WTC11 (cell line): ENCODE results near the gene BMP5. TPM values are rescaled to one million over a fixed set of nuclear protein-coding genes. Genes with fewer than 3 reads are reported as not detected.

Experiments used
- ATAC-seq: fragments of 200-7000 bp; cut with Tn5 transposase; 2 replicates; pipeline ENCODE4 v1.10.0; 2021; ENCODE audit warnings: mild to moderate bottlenecking, moderate library complexity
- CTCF ChIA-PET: fragments of 300-600 bp; sonication (Branson Sonifier 250); formaldehyde crosslinking; loops from one replicate; lab custom pipeline; 2021; ENCODE audit warnings: antibody characterized with exemption; lab: Charles Lee
- POLR2A ChIA-PET: fragments of 350-600 bp; sonication (Branson Sonifier 250); formaldehyde crosslinking; loops from one replicate; lab custom pipeline; 2021; ENCODE audit warnings: antibody characterized with exemption; lab: Charles Lee
- DNase-seq: peaks from one replicate; pipeline ENCODE4 v3.0.0; 2021; ENCODE audit warnings: low spot score
- H3K27ac Mint-ChIP-seq: 2 replicates; pipeline ENCODE4 v1.8.0; 2021; ENCODE audit warnings: mixed read lengths
- H3K27me3 Mint-ChIP-seq: 2 replicates; pipeline ENCODE4 v1.8.0; 2021; ENCODE audit warnings: low read depth, mild to moderate bottlenecking, moderate library complexity, mixed read lengths
- H3K36me3 Mint-ChIP-seq: 2 replicates; pipeline ENCODE4 v1.8.0; 2021; ENCODE audit warnings: mixed read lengths
- H3K4me1 Mint-ChIP-seq: 2 replicates; pipeline ENCODE4 v1.8.0; 2022; ENCODE audit warnings: mixed read lengths
- H3K4me3 Mint-ChIP-seq: 2 replicates; pipeline ENCODE4 v1.8.0; 2021; ENCODE audit warnings: mild to moderate bottlenecking, moderate library complexity, mixed read lengths
- H3K9me3 Mint-ChIP-seq: 2 replicates; pipeline ENCODE4 v1.8.0; 2021; ENCODE audit warnings: mixed read lengths
- FOXJ3 ChIP-seq: sonication (generic); formaldehyde crosslinking; IDR thresholded peaks from 2 replicates; pipeline ENCODE4 v1.9.0; 2021; ENCODE audit warnings: missing genetic modification reagents, mild to moderate bottlenecking, borderline replicate concordance
- FOXK1 ChIP-seq: sonication (generic); formaldehyde crosslinking; IDR thresholded peaks from 2 replicates; pipeline ENCODE4 v1.8.0; 2022; ENCODE audit warnings: mild to moderate bottlenecking, moderate library complexity, missing genetic modification reagents
- HMGA2 ChIP-seq: fragments of 250-450 bp; sonication (Bioruptor Pico); IDR thresholded peaks from 2 replicates; pipeline ENCODE4 v1.4.0; 2021; ENCODE audit warnings: mild to moderate bottlenecking, moderate library complexity
- JAZF1 ChIP-seq: fragments of 250-450 bp; sonication (Bioruptor Pico); IDR thresholded peaks from 2 replicates; pipeline ENCODE4 v1.9.0; 2021; ENCODE audit warnings: moderate library complexity, mild to moderate bottlenecking, inconsistent platforms
- MXD4 ChIP-seq: fragments of 250-450 bp; sonication (Bioruptor Pico); IDR thresholded peaks from 2 replicates; pipeline ENCODE4 v1.8.0; 2021; ENCODE audit warnings: mild to moderate bottlenecking, moderate library complexity, borderline replicate concordance
- MYBL2 ChIP-seq: sonication (generic); formaldehyde crosslinking; IDR thresholded peaks from 2 replicates; pipeline ENCODE4 v1.8.1; 2023; ENCODE audit warnings: mild to moderate bottlenecking, moderate library complexity, missing genetic modification reagents
- NR2C2 ChIP-seq: sonication (generic); formaldehyde crosslinking; IDR thresholded peaks from 2 replicates; pipeline ENCODE4 v1.8.0; 2022; ENCODE audit warnings: mild to moderate bottlenecking, missing genetic modification reagents
- PRRX2 ChIP-seq: fragments of 250-450 bp; sonication (Bioruptor Pico); IDR thresholded peaks from 2 replicates; pipeline ENCODE4 v1.8.0; 2021; ENCODE audit warnings: mild to moderate bottlenecking
- RELA ChIP-seq: sonication (generic); formaldehyde crosslinking; IDR thresholded peaks from 2 replicates; pipeline ENCODE4 v1.8.1; 2022; ENCODE audit warnings: missing genetic modification reagents, mild to moderate bottlenecking, borderline replicate concordance
- RORB ChIP-seq: fragments of 250-450 bp; sonication (Bioruptor Pico); IDR thresholded peaks from 2 replicates; pipeline ENCODE4 v1.9.0; 2021; ENCODE audit warnings: mild to moderate bottlenecking
- SOX15 ChIP-seq: fragments of 250-450 bp; sonication (Bioruptor Pico); IDR thresholded peaks from 2 replicates; pipeline ENCODE4 v1.9.0; 2021; ENCODE audit warnings: mild to moderate bottlenecking
- SP1 ChIP-seq: sonication (generic); formaldehyde crosslinking; conservative IDR thresholded peaks from 2 replicates; pipeline ENCODE4 v1.8.1; 2022; ENCODE audit warnings: missing genetic modification reagents
- TEAD1 ChIP-seq: sonication (generic); formaldehyde crosslinking; IDR thresholded peaks from 2 replicates; pipeline ENCODE4 v1.8.0; 2022; ENCODE audit warnings: mild to moderate bottlenecking, missing genetic modification reagents
- TP53 ChIP-seq: sonication (generic); formaldehyde crosslinking; IDR thresholded peaks from 2 replicates; pipeline ENCODE4 v1.8.1; 2023; ENCODE audit warnings: mild to moderate bottlenecking, missing genetic modification reagents
- ZNF219 ChIP-seq: sonication (generic); formaldehyde crosslinking; IDR thresholded peaks from 2 replicates; pipeline ENCODE4 v1.8.0; 2023; ENCODE audit warnings: missing genetic modification reagents, mild to moderate bottlenecking, borderline replicate concordance
- ZNF232 ChIP-seq: sonication (generic); formaldehyde crosslinking; IDR thresholded peaks from 2 replicates; pipeline ENCODE4 v1.8.0; 2022; ENCODE audit warnings: mild to moderate bottlenecking, missing genetic modification reagents
- ZNF396 ChIP-seq: fragments of 250-450 bp; sonication (Bioruptor Pico); IDR thresholded peaks from 2 replicates; pipeline ENCODE4 v1.8.0; 2021; ENCODE audit warnings: mild to moderate bottlenecking, moderate library complexity, borderline replicate concordance
- total RNA-seq: library from RNA; stranded (reverse); gene quantifications from 3 replicates; pipeline ENCODE4 v1.2.3, GENCODE V29; 2021
- TF ChIP-seq, protein P1 (sequence below): fragments of 250-450 bp; sonication (Bioruptor Pico); IDR thresholded peaks from 2 replicates; pipeline ENCODE4 v2.1.2; 2022; ENCODE audit warnings: mild to moderate bottlenecking, moderate library complexity
- TF ChIP-seq, protein P2 (sequence below): sonication (generic); formaldehyde crosslinking; IDR thresholded peaks from 2 replicates; pipeline ENCODE4 v1.8.1; 2022; ENCODE audit warnings: low read depth, mild to moderate bottlenecking, moderate library complexity, missing genetic modification reagents, borderline replicate concordance
- TF ChIP-seq, protein P3 (sequence below): sonication (generic); formaldehyde crosslinking; IDR thresholded peaks from 2 replicates; pipeline ENCODE4 v1.8.1; 2022; ENCODE audit warnings: low read depth, missing genetic modification reagents, borderline replicate concordance
- TF ChIP-seq, protein P4 (sequence below): fragments of 250-450 bp; sonication (Bioruptor Pico); IDR thresholded peaks from 2 replicates; pipeline ENCODE4 v1.9.0; 2021; ENCODE audit warnings: moderate library complexity, mild to moderate bottlenecking, inconsistent platforms, borderline replicate concordance

The BMP5 gene
- total RNA-seq, 1 experiment from 2014 or later: not detected

DNA sequence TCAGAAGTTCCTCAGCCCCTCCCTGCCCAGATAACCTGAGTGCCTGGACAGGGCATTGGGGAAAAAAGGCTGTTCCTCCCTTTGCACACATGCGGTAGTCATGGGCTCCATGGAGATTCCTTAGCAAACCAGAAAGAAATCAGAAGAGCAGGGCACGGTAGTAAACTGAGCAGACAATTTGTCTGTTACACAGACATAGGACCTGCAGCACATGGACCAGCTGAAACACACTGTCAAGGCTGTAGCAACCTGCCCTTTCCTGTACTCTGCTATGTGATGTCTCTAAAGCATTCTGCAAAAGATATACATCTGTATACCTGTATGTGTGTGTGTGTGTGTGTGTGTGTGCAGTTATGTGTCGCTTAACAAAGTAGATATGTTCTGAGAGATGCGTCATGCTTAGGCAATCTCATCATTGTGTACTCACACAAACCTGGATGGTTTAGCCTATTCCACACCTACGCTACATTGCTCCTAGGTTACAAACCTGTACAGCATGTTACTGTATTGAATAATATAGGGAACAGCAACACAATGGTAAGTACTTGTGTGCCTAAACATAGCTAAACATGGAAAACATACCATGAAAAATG, 44.4 kb upstream of the BMP5 start (continued):
- TF ChIP-seq FOXJ3 (CRISPR knock-in tag) (no peak), FOXK1 (CRISPR knock-in tag) (no peak), ZNF232 (CRISPR knock-in tag) (no peak), PRRX2 (no peak), MXD4 (CRISPR knock-in tag) (no peak), MYBL2 (CRISPR knock-in tag) (no peak), JAZF1 (no peak)

DNA sequence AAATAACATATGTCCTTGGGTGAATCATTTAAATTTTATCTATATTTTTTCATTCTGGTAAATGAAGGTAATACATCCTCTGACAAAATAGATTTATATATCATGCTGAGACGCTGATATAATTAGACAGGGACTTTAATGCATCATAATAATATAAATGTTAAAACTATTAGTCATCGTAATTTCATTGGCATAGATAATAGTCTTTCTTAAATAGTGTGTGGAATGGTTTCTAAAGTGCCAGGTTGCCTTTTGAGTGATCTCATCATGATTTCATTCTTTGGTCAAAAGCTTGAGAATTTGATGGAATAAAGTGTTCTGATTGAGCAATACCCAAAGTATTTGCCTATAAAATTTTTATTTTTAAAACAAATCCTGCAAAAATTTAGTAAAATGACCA, 43.2 kb upstream of the BMP5 start:
- H3K27me3 Mint-ChIP-seq: no peaks in the 10 kb centered on the region
- H3K27ac Mint-ChIP-seq: no peak overlapping the region
- H3K4me1 Mint-ChIP-seq: peaks cover 6% of the 10 kb centered on the region
- CTCF ChIA-PET: no interaction called here
- ATAC-seq (no peak), DNase-seq (no peak)
- POLR2A ChIA-PET: no interaction called here
- TF ChIP-seq, protein P1, sequence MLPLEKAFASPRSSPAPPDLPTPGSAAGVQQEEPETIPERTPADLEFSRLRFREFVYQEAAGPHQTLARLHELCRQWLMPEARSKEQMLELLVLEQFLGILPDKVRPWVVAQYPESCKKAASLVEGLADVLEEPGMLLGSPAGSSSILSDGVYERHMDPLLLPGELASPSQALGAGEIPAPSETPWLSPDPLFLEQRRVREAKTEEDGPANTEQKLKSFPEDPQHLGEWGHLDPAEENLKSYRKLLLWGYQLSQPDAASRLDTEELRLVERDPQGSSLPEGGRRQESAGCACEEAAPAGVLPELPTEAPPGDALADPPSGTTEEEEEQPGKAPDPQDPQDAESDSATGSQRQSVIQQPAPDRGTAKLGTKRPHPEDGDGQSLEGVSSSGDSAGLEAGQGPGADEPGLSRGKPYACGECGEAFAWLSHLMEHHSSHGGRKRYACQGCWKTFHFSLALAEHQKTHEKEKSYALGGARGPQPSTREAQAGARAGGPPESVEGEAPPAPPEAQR (CRISPR knock-in tag): no peak
- TF ChIP-seq RORB (CRISPR knock-in tag): no peak
- TF ChIP-seq, protein P2, sequence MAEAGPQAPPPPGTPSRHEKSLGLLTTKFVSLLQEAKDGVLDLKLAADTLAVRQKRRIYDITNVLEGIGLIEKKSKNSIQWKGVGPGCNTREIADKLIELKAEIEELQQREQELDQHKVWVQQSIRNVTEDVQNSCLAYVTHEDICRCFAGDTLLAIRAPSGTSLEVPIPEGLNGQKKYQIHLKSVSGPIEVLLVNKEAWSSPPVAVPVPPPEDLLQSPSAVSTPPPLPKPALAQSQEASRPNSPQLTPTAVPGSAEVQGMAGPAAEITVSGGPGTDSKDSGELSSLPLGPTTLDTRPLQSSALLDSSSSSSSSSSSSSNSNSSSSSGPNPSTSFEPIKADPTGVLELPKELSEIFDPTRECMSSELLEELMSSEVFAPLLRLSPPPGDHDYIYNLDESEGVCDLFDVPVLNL: no peak
- TF ChIP-seq, protein P3, sequence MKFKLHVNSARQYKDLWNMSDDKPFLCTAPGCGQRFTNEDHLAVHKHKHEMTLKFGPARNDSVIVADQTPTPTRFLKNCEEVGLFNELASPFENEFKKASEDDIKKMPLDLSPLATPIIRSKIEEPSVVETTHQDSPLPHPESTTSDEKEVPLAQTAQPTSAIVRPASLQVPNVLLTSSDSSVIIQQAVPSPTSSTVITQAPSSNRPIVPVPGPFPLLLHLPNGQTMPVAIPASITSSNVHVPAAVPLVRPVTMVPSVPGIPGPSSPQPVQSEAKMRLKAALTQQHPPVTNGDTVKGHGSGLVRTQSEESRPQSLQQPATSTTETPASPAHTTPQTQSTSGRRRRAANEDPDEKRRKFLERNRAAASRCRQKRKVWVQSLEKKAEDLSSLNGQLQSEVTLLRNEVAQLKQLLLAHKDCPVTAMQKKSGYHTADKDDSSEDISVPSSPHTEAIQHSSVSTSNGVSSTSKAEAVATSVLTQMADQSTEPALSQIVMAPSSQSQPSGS (CRISPR knock-in tag): no peak
- no peak for TF ChIP-seq TP53 (CRISPR knock-in tag)
- no peak for TF ChIP-seq SOX15 (CRISPR knock-in tag)
- H3K4me3 Mint-ChIP-seq: no peak overlapping the region
- no peaks in the 10 kb centered on the region for H3K36me3 Mint-ChIP-seq
- H3K9me3 Mint-ChIP-seq: no peaks in the 10 kb centered on the region

DNA sequence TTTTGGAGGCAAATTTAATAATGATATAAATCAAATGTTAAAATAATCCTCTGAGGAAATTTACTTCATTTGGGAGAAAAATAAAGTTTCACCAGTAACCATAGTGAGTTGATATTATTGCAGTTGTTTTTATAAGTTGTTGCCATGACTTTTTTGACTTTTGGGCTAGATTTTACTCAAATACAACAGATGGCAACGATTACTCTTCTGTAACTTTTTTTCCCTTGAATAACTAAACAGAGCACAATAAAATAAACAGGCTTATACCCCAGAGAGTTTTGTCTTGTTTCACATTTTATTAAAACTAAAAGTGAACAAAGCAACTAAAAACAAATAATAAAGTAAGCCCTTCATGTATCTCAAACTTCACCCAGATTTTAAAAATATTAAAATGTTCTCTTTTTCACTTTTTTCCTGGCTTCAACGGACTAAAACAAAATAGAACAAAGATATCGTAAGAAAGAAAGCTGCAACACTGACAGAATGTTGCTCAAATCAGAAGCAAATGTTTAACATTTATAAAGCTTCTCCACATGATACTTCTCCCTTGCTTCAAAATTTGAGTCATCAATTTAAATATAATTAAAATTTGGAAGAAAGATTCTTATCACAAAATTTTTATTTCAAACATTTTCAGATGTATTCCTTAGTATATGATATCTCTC, 42.5 kb upstream of the BMP5 start:
- ATAC-seq (no peak), DNase-seq (no peak)
- peaks cover 14% of the 10 kb centered on the region for H3K4me1 Mint-ChIP-seq
- CTCF ChIA-PET: no interaction called here
- no peak overlapping the region for H3K4me3 Mint-ChIP-seq
- POLR2A ChIA-PET: no interaction called here
- H3K9me3 Mint-ChIP-seq: no peaks in the 10 kb centered on the region
- H3K27ac Mint-ChIP-seq: no peak overlapping the region
- H3K36me3 Mint-ChIP-seq: no peaks in the 10 kb centered on the region
- H3K27me3 Mint-ChIP-seq: no peaks in the 10 kb centered on the region
- no peak for TF ChIP-seq NR2C2
- no peak for TF ChIP-seq HMGA2
- no peak for TF ChIP-seq TEAD1
- TF ChIP-seq ZNF219: no peak
- no peak for TF ChIP-seq MYBL2 (CRISPR knock-in tag)
- TF ChIP-seq RELA (CRISPR knock-in tag): no peak
- TF ChIP-seq ZNF396 (CRISPR knock-in tag): no peak
- no peak for TF ChIP-seq SP1 (CRISPR knock-in tag)
- TF ChIP-seq FOXK1 (CRISPR knock-in tag): no peak
- TF ChIP-seq, protein P4, sequence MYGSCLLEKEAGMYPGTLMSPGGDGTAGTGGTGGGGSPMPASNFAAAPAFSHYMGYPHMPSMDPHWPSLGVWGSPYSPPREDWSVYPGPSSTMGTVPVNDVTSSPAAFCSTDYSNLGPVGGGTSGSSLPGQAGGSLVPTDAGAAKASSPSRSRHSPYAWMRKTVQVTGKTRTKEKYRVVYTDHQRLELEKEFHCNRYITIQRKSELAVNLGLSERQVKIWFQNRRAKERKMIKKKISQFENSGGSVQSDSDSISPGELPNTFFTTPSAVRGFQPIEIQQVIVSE (CRISPR knock-in tag): no peak
